ACHN (cell line): ENCODE data around the gene ALK.

ENCODE experiments used
- DNase-seq: peaks from one replicate; pipeline ENCODE4 v3.0.0-alpha.2; 2015
- in situ Hi-C: cut with HindIII; loops from 2 replicates; pipeline ENCODE4 v1.10.0; 2017; ENCODE audit warnings: low sequenced_read_pairs, low pct_ligation_motif_present, low pct_unique_long_range_greater_than_20kb

The ALK gene

GRCh38 chr2:29808321-29808720, 113.1 kb downstream of the ALK start:
- in situ Hi-C loops, result no loop called here
- no peak for DNase-seq

- in situ Hi-C loops, result no loop called here
- DNase-seq, result no peak
These were observed 114.3 kb downstream of the ALK start for GRCh38 chr2:29807082-29807481.

- DNase-seq, result no peak
- in situ Hi-C loops, result no loop called here
These were observed 114.9 kb downstream of the ALK start for GRCh38 chr2:29806461-29806860.

GRCh38 chr2:29804671-29805070, 116.7 kb downstream of the ALK start:
- in situ Hi-C loops, result no loop called here
- no peak for DNase-seq

- no peak for DNase-seq
- in situ Hi-C loops, result no loop called here
These were observed 117.8 kb downstream of the ALK start for GRCh38 chr2:29803537-29803936.

GRCh38 chr2:29802986-29803385, 118.4 kb downstream of the ALK start:
- in situ Hi-C loops, result no loop called here
- no peak for DNase-seq

- in situ Hi-C loops, result no loop called here
- DNase-seq, result no peak
These were observed 121.8 kb downstream of the ALK start for GRCh38 chr2:29799628-29800027.

- in situ Hi-C loops, result no loop called here
- no peak for DNase-seq
These were observed 123.5 kb downstream of the ALK start for GRCh38 chr2:29797916-29798315.

- in situ Hi-C loops, result no loop called here
- no peak for DNase-seq
These were observed 124.9 kb downstream of the ALK start for GRCh38 chr2:29796446-29796845.

GRCh38 chr2:29789911-29790485, 131.4 kb downstream of the ALK start:
- in situ Hi-C loops, result no loop called here
- no peak for DNase-seq

GRCh38 chr2:29787473-29788465, 133.6 kb downstream of the ALK start:
- no peak for DNase-seq
- in situ Hi-C loops, result no loop called here

- in situ Hi-C loops, result no loop called here
- DNase-seq, result no peak
These were observed 135.0 kb downstream of the ALK start for GRCh38 chr2:29786361-29786760.

GRCh38 chr2:29783666-29784065, 137.7 kb downstream of the ALK start:
- in situ Hi-C loops, result no loop called here
- DNase-seq, result no peak

GRCh38 chr2:29782549-29783458, 138.6 kb downstream of the ALK start:
- in situ Hi-C loops, result no loop called here
- DNase-seq, result no peak

GRCh38 chr2:29782087-29782486, 139.3 kb downstream of the ALK start:
- in situ Hi-C loops, result no loop called here
- DNase-seq, result no peak

- DNase-seq, result no peak
- in situ Hi-C loops, result no loop called here
These were observed 140.5 kb downstream of the ALK start for GRCh38 chr2:29780906-29781305.

GRCh38 chr2:29777161-29777560, 144.2 kb downstream of the ALK start:
- in situ Hi-C loops, result no loop called here
- peak; percentile 6 for DNase-seq

- no peak for DNase-seq
These were observed 145.0 kb downstream of the ALK start for GRCh38 chr2:29776406-29776805.

GRCh38 chr2:29775937-29776336, 145.4 kb downstream of the ALK start:
- in situ Hi-C loops, result no loop called here

More at GRCh38 chr2:29776406-29776805, 145.0 kb downstream of the ALK start:
- in situ Hi-C loops, result no loop called here

More at GRCh38 chr2:29775937-29776336, 145.4 kb downstream of the ALK start:
- DNase-seq, result no peak
